Pancreas (tissue), 10 donors: ENCODE measurements around the gene GPR89B. TPM values are rescaled to one million over a fixed set of nuclear protein-coding genes. Genes with fewer than 3 reads are reported as not detected.
"Not testable (repeated sequence)": the region's sequence is repeated elsewhere in the genome, so short reads cannot be mapped to it uniquely, and the experiment has no call there.

Source experiments
- ATAC-seq, 4 donors: fragments of 200-7000 bp; cut with Tn5 transposase; one replicate each; pipeline versions ENCODE4 v1.8.0 to v1.9.1; 2020; ENCODE audit warnings: mild to moderate bottlenecking in 4 of 4, moderate library complexity in 4 of 4
- DNase-seq, 6 donors: peaks; one replicate each; pipeline ENCODE4 v3.0.0-alpha.2; 2020
- FAIRE-seq: peaks from 2 replicates; lab custom pipeline; 2012; peaks lifted over from hg19 to GRCh38; lab: Jason Lieb, UNC
- H3K27ac ChIP-seq, 4 donors: fragments of 200-600 bp; sonication (generic); 1 replicate in 3 of 4; 2 replicates in 1 of 4; pipeline versions ENCODE4 v1.5.0 to v1.8.0; 2020
- H3K27me3 ChIP-seq, 4 donors: fragments of 200-600 bp; one replicate each; pipeline ENCODE4 v1.8.0; 2021
- H3K36me3 ChIP-seq, 3 donors: fragments of 200-600 bp; sonication (generic) in 1 of 3; one replicate each; pipeline versions ENCODE4 v1.5.0 to v1.8.0; 2020 to 2021
- H3K4me1 ChIP-seq, 3 donors: fragments of 200-600 bp; one replicate each; pipeline ENCODE4 v1.8.0; 2021
- H3K4me3 ChIP-seq, 4 donors: fragments of 200-600 bp; sonication (generic) in 2 of 4; one replicate each; pipeline versions ENCODE4 v1.5.0 to v1.8.0; 2020 to 2021
- H3K9me3 ChIP-seq, 4 donors: fragments of 200-600 bp; one replicate each; pipeline ENCODE4 v1.8.0; 2021
- WGBS, 2 donors: extraction: QIAGEN DNeasy Blood & Tissue Kit; methylation state at CpG; one replicate each; pipeline ENCODE4 v1.1.7; 2013; 5-methylcytosine and 5-hydroxymethylcytosine counted together
- intact Hi-C, 3 donors: fragments of 100-400 bp; cut with DNase I; formaldehyde crosslinking; loops; one replicate each; pipeline versions ENCODE4 v1.11.1 to v1.14.2; 2022
- polyA plus RNA-seq, 2 donors: library from polyadenylated mRNA; stranded (reverse); fragments of 200-250 nt; gene quantifications; one replicate each; pipeline ENCODE4 v1.2.3, GENCODE V29; 2013
- total RNA-seq, 6 donors: library from RNA; stranded (reverse); fragmentation: NEBNext Ultra II Directional in 4 of 6; extraction: Animal tissue kit (Norgen Biotek cat#: 25700) in 4 of 6; gene quantifications; one replicate each; pipeline versions ENCODE4 v1.2.1 to v1.2.4, GENCODE V29; 2021 to 2023
- donor health status: healthy with polysubstance abuse.
- donor health status: DM: no; HTN: no; CAD: no; lungs with moderate emphysema.
- donor health status: DM: no; HTN: no; CAD: no.
- donor health status: control.
- donor health status: control.
- donor health status: Bipolar disorder and iron deficiency.
- donor health status: DM: yes; HTN: yes; CAD: no.
- donor health status: DM: no; HTN: no; CAD: no.
- donor health status: DM: no; HTN: no; CAD: no.
- donor health status: DM: yes; HTN: yes; CAD: no.

GPR89B gene
- total and polyA plus RNA-seq, 8 donors: 6.0 to 18.1 (median 8.1) TPM

DNA sequence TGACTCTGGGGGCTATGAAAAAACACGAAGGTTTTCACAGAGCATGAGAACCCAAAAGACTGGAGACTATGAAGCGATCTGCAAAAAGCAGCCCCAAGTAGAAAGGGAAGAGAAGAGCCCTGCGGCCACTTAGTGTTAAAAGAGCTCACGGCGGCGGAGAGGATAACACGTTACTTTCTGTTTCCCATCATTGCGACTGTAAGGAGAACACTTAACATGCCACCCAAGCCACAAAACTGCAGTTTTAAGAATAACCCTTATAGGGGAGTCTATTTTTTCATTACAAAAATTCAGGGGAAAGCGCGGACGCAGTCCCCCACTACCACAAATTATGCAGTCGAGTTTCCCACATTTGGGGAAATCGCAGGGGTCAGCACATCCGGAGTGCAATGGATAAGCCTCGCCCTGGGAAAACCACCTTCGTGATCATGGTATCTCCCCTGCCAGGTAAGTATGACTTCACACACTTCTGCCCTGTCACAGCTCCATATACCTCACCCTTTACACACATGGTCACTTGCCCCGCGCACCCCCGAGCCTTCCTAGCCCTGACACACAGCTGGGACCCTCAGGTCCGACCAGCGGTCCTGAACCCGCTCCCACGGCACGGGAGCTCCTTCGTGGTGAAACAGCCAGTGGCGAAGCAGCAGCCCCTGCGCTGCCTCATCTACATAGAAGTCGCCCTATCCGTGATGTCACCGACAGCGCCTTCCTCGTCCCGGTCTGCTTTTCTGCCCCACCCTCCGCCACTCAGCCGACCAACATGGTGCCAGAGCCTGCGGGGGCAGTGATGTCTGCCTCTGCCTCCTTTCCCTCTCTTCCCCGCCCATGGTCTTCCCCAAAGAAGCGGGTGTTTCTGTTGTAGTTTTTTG is 110.5 kb downstream of the GPR89B start:
- FAIRE-seq, intact Hi-C loops, H3K27me3 ChIP-seq, H3K4me1 ChIP-seq, H3K9me3 ChIP-seq, H3K36me3 ChIP-seq: not testable (repeated sequence)
- DNase-seq (peak in 4 of 6 donors; percentile 27 to 74 (median 54)), ATAC-seq (peak; percentile 89 to 93 (median 90))
- Histone ChIP-seq H3K27ac (peak overlapping the region in 3 of 4 donors; percentile 34 to 71 (median 45)), H3K4me3 (peak overlapping the region in 2 of 4 donors; percentile 34 to 36)
- 0% methylated on average over 15 to 20 of the region's 38 CpGs for WGBS, 2 donors

Other genes starting within 250 kb of the GPR89B start
- gene GJA5, start 167.8 kb upstream of the GPR89B start, total RNA-seq: 1 to 10 TPM in 5 of 6 donors, under 1 TPM in 1; 0.57 to 4.6 (median 2.0) TPM
- gene GJA5, start 167.8 kb upstream of the GPR89B start, polyA plus RNA-seq: 1 to 10 TPM; 1.6 to 2.6 TPM
- not detected for gene GJA8, start 25.6 kb upstream of the GPR89B start, total RNA-seq
- not detected for gene GJA8, start 25.6 kb upstream of the GPR89B start, polyA plus RNA-seq
- 1 to 10 TPM; 4.0 to 9.8 (median 5.9) TPM for gene NBPF11, start 223.9 kb downstream of the GPR89B start, total RNA-seq
- 1 to 10 TPM; 7.4 to 9.4 TPM for gene NBPF11, start 223.9 kb downstream of the GPR89B start, polyA plus RNA-seq